Smooth muscle cell (in vitro differentiated cells): ENCODE results near the gene NKAIN4. TPM values are rescaled to one million over a fixed set of nuclear protein-coding genes. Genes with fewer than 3 reads are reported as not detected.

Experiments
- DNase-seq: peaks from one replicate; lab custom pipeline; 2025; ENCODE audit not compliant: unreplicated experiment; lab: John Stamatoyannopoulos, UW
- H2AFZ ChIP-seq: fragments of 200-600 bp; sonication (generic); 2 replicates; pipeline ENCODE4 v1.6.0; 2016; ENCODE audit warnings: antibody characterized with exemption, low read depth, mild to moderate bottlenecking
- H3F3A ChIP-seq: fragments of 200-600 bp; sonication (generic); 2 replicates; pipeline ENCODE4 v1.6.0; 2017; ENCODE audit warnings: antibody characterized with exemption, low read depth
- H3K27ac ChIP-seq: fragments of 200-600 bp; sonication (generic); 2 replicates; pipeline ENCODE4 v1.5.1; 2016; ENCODE audit warnings: low read depth, mild to moderate bottlenecking
- H3K27me3 ChIP-seq: fragments of 200-600 bp; sonication (generic); 2 replicates; pipeline ENCODE4 v1.6.1; 2016; ENCODE audit warnings: low read depth, mild to moderate bottlenecking
- H3K36me3 ChIP-seq: fragments of 200-600 bp; sonication (generic); 2 replicates; pipeline ENCODE4 v1.5.1; 2016; ENCODE audit warnings: low read depth
- H3K4me1 ChIP-seq: fragments of 200-600 bp; sonication (generic); 2 replicates; pipeline ENCODE4 v1.5.1; 2016; ENCODE audit warnings: low read depth
- H3K4me2 ChIP-seq: fragments of 200-600 bp; sonication (generic); 2 replicates; pipeline ENCODE4 v1.6.0; 2016; ENCODE audit warnings: mild to moderate bottlenecking
- H3K4me3 ChIP-seq: fragments of 200-600 bp; sonication (generic); 2 replicates; pipeline ENCODE4 v1.5.1; 2016; ENCODE audit warnings: mild to moderate bottlenecking
- H3K79me2 ChIP-seq: fragments of 200-600 bp; sonication (generic); 2 replicates; pipeline ENCODE4 v1.6.0; 2016; ENCODE audit warnings: low read depth, mild to moderate bottlenecking
- H3K9ac ChIP-seq: fragments of 200-600 bp; sonication (generic); 2 replicates; pipeline ENCODE4 v1.6.0; 2016; ENCODE audit warnings: low read depth
- H3K9me3 ChIP-seq: fragments of 200-600 bp; sonication (generic); replicated peaks from 2 replicates; pipeline ENCODE4 v1.5.1; 2016; ENCODE audit warnings: low read depth
- H4K20me1 ChIP-seq: fragments of 200-600 bp; sonication (generic); 2 replicates; pipeline ENCODE4 v1.6.0; 2016; ENCODE audit warnings: low read depth
- CTCF ChIP-seq: fragments of 200-600 bp; sonication (generic); IDR thresholded peaks from 2 replicates; pipeline ENCODE4 v1.5.1; 2017; ENCODE audit warnings: borderline replicate concordance, mild to moderate bottlenecking, antibody characterized with exemption; ENCODE audit not compliant: insufficient read depth, poor library complexity, severe bottlenecking
- WGBS: methylation state at CpG from one replicate; pipeline ENCODE4 v1.1.7; 2016; ENCODE audit warnings: low lambda C conversion rate; 5-methylcytosine and 5-hydroxymethylcytosine counted together
- polyA plus RNA-seq: library from polyadenylated mRNA; unstranded; fragments of >200 nt; fragmentation: Nextera tagmentation; extraction: Ambion mirVana; gene quantifications from 2 replicates; pipeline ENCODE4 v1.2.1, GENCODE V29; 2016
- total RNA-seq: library from RNA; depleted of rRNA; stranded (reverse); fragments of >200 nt; gene quantifications from 2 replicates; pipeline ENCODE4 v1.2.3, GENCODE V29; 2014

The NKAIN4 gene
- total and polyA plus RNA-seq, 2 experiments from 2014 or later = 19.8 to 50.0 TPM

- Histone ChIP-seq H3F3A (peaks cover 2% of the 10 kb centered on the region), H3K79me2 (no peaks in the 10 kb centered on the region), H3K9me3 (no peaks in the 10 kb centered on the region), H3K27ac (no peak overlapping the region), H3K4me2 (no peak overlapping the region), H2AFZ (no peak overlapping the region), H4K20me1 (peaks cover 19% of the 10 kb centered on the region), H3K27me3 (peaks cover 16% of the 10 kb centered on the region), H3K4me1 (peaks cover 6% of the 10 kb centered on the region), H3K9ac (no peak overlapping the region), H3K4me3 (no peak overlapping the region), H3K36me3 (no peaks in the 10 kb centered on the region)
- no peak for TF ChIP-seq CTCF
- no peak for DNase-seq
- 60% methylated on average over 20 of the region's 20 CpGs for WGBS
Measured at GRCh38 chr20:63295846-63296245, 41.6 kb upstream of the NKAIN4 start.

GRCh38 chr20:63295422-63295821 is 41.2 kb upstream of the NKAIN4 start:
- H2AFZ ChIP-seq = no peak overlapping the region
- H3K9ac ChIP-seq = no peak overlapping the region
- no peak for DNase-seq
- no peak overlapping the region for H3K27ac ChIP-seq
- H3F3A ChIP-seq = peaks cover 5% of the 10 kb centered on the region
- peaks cover 23% of the 10 kb centered on the region for H4K20me1 ChIP-seq
- peaks cover 7% of the 10 kb centered on the region for H3K4me1 ChIP-seq
- H3K79me2 ChIP-seq = no peaks in the 10 kb centered on the region
- 58% methylated on average over 17 of the region's 17 CpGs for WGBS
- peak; percentile 8 for TF ChIP-seq CTCF
- no peak overlapping the region for H3K4me3 ChIP-seq
- H3K9me3 ChIP-seq = no peaks in the 10 kb centered on the region
- no peaks in the 10 kb centered on the region for H3K36me3 ChIP-seq
- peaks cover 13% of the 10 kb centered on the region for H3K27me3 ChIP-seq
- no peak overlapping the region for H3K4me2 ChIP-seq

GRCh38 chr20:63295018-63295417 is 40.8 kb upstream of the NKAIN4 start:
- TF ChIP-seq CTCF = no peak
- 72% methylated on average over 19 of the region's 19 CpGs for WGBS
- peaks cover 7% of the 10 kb centered on the region for H3K4me1 ChIP-seq

GRCh38 chr20:63294536-63294900 is 40.3 kb upstream of the NKAIN4 start:
- WGBS = 94% methylated on average over 10 of the region's 12 CpGs

More at GRCh38 chr20:63295018-63295417, 40.8 kb upstream of the NKAIN4 start:
- no peak overlapping the region for H3K27ac ChIP-seq
- no peak overlapping the region for H3K4me3 ChIP-seq
- no peaks in the 10 kb centered on the region for H3K79me2 ChIP-seq
- peaks cover 10% of the 10 kb centered on the region for H3K27me3 ChIP-seq
- H3K9ac ChIP-seq = no peak overlapping the region
- no peak for DNase-seq
- no peak overlapping the region for H2AFZ ChIP-seq
- no peak overlapping the region for H3K4me2 ChIP-seq
- peaks cover 5% of the 10 kb centered on the region for H3F3A ChIP-seq
- H4K20me1 ChIP-seq = peaks cover 27% of the 10 kb centered on the region
- no peaks in the 10 kb centered on the region for H3K36me3 ChIP-seq
- no peaks in the 10 kb centered on the region for H3K9me3 ChIP-seq

More at GRCh38 chr20:63294536-63294900, 40.3 kb upstream of the NKAIN4 start:
- TF ChIP-seq CTCF = no peak
- peaks cover 5% of the 10 kb centered on the region for H3F3A ChIP-seq
- H3K4me1 ChIP-seq = peaks cover 7% of the 10 kb centered on the region
- no peaks in the 10 kb centered on the region for H3K9me3 ChIP-seq
- DNase-seq = no peak
- H2AFZ ChIP-seq = no peak overlapping the region
- no peaks in the 10 kb centered on the region for H3K36me3 ChIP-seq
- H3K4me2 ChIP-seq = no peak overlapping the region
- H3K27me3 ChIP-seq = peaks cover 8% of the 10 kb centered on the region
- H3K79me2 ChIP-seq = no peaks in the 10 kb centered on the region
- H3K27ac ChIP-seq = no peak overlapping the region
- H3K9ac ChIP-seq = no peak overlapping the region
- peaks cover 32% of the 10 kb centered on the region for H4K20me1 ChIP-seq
- no peak overlapping the region for H3K4me3 ChIP-seq
